Astrocyte (in vitro differentiated cells and primary cell): Measurements from ENCODE around the gene ADRA2B.

ENCODE experiments used
- EZH2 ChIP-seq: IDR thresholded peaks from 2 replicates; pipeline ENCODE4 v1.6.1; 2012; ENCODE audit warnings: mild to moderate bottlenecking, low read length, inconsistent platforms; ENCODE audit not compliant: insufficient read depth
- TF ChIP-seq, protein P1 (sequence below): IDR thresholded peaks from 2 replicates; pipeline ENCODE4 v1.5.1; 2011; ENCODE audit warnings: low read depth, mild to moderate bottlenecking, inconsistent platforms, low read length, moderate library complexity; ENCODE audit not compliant: insufficient read depth

GRCh38 chr2:96085541-96086355 lies 30.6 kb downstream of the ADRA2B start:
- TF ChIP-seq, protein P1, sequence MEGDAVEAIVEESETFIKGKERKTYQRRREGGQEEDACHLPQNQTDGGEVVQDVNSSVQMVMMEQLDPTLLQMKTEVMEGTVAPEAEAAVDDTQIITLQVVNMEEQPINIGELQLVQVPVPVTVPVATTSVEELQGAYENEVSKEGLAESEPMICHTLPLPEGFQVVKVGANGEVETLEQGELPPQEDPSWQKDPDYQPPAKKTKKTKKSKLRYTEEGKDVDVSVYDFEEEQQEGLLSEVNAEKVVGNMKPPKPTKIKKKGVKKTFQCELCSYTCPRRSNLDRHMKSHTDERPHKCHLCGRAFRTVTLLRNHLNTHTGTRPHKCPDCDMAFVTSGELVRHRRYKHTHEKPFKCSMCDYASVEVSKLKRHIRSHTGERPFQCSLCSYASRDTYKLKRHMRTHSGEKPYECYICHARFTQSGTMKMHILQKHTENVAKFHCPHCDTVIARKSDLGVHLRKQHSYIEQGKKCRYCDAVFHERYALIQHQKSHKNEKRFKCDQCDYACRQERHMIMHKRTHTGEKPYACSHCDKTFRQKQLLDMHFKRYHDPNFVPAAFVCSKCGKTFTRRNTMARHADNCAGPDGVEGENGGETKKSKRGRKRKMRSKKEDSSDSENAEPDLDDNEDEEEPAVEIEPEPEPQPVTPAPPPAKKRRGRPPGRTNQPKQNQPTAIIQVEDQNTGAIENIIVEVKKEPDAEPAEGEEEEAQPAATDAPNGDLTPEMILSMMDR = no peak
- TF ChIP-seq EZH2 = no peak
